Measurements from ENCODE around the gene DRC3. TPM values are rescaled to one million over a fixed set of nuclear protein-coding genes. Genes with fewer than 3 reads are reported as not detected.
A peak's percentile ranks its signal among the peaks of the same experiment; 100 is the strongest.

Gene DRC3
- total and polyA plus RNA-seq, 7 experiments from 2014 or later, result 0.50 to 2.4 (median 1.00) TPM; not detected in 4

DNA sequence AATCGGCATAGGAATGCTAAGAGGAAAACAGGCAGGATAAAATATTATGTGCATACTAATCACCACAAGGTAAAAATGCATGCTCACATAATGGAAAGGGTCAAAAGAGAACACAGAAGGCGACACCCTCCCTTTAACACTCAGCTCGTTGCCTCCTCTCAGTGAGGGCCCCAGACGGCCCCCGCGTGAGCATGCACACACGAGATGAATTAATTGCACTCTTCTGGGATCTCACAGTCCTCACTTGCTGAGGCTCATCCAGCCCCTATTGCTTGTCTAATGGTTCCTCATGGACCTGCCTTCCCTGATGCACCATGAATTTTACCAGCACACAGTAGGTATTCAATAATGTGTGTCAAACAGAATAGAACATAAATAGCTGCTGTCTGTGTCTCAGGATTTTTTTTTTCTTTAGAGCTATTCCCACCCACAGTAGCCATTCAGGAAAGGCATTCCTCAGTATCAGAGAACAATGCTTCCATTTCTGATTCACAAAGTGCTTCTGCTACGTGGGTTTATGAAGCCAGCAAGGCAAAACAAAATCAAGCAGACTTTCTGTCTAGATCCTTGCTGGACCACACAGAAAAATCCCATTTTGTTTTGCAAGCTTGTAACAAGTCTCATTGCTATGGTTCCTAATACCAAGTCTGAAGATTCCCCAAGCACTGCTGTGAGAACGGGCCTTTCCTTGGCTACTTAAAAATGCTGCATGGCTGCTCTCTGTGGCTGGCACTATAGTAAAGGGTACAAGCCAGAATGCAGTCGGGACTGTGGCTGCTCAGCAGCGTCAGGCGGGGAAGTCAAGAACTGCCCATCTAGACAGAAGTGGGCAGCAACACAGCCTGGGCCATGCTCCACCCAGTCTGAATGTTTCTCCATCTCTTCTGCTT lies 44.0 kb upstream of the DRC3 start:
- no peak overlapping the region for H3K27ac ChIP-seq (ENCODE audit: low read depth, low read length)
- no peaks in the 10 kb centered on the region for H3K27me3 ChIP-seq (ENCODE audit: control insufficient read depth in 2 of 2, insufficient read depth in 2 of 2, low read length in 2 of 2)
- H3K4me3 ChIP-seq (ENCODE audit: low read length), result no peak overlapping the region
- H3K4me3 Mint-ChIP-seq, result no peak overlapping the region
- H3K9me3 Mint-ChIP-seq, result no peaks in the 10 kb centered on the region
- H3K4me1 Mint-ChIP-seq, result peaks cover 0 to 57% (median 39%) of the 10 kb centered on the region in 7 donors
- no peaks in the 10 kb centered on the region for H3K27me3 Mint-ChIP-seq
- ChIA-PET POLR2A (interaction anchor here (0.5 kb wide), 1 partner anchor 18 kb away, joined by 3 read pairs; no protein-coding TSS in a partner anchor), CTCF (no interaction called here)
- ATAC-seq (no peak), DNase-seq (no peak)
- H3K36me3 ChIP-seq (ENCODE audit: control insufficient read depth in 2 of 3, insufficient read depth in 3 of 3, low read length in 3 of 3), result no peaks in the 10 kb centered on the region
- H3K36me3 Mint-ChIP-seq, result peaks cover 0 to 10% (median 1%) of the 10 kb centered on the region in 5 donors
- no peaks in the 10 kb centered on the region for H3K4me1 ChIP-seq (ENCODE audit: control insufficient read depth in 2 of 2, insufficient read depth in 2 of 2, low read length in 2 of 2)
- intact Hi-C loops (cut with micrococcal nuclease), result no loop called here
- no peaks in the 10 kb centered on the region for H3K9me3 ChIP-seq (ENCODE audit: control insufficient read depth in 2 of 3, low read length in 3 of 3)
- H3K27ac Mint-ChIP-seq, result peak overlapping the region in 1 of 9 donors; percentile 32

DNA sequence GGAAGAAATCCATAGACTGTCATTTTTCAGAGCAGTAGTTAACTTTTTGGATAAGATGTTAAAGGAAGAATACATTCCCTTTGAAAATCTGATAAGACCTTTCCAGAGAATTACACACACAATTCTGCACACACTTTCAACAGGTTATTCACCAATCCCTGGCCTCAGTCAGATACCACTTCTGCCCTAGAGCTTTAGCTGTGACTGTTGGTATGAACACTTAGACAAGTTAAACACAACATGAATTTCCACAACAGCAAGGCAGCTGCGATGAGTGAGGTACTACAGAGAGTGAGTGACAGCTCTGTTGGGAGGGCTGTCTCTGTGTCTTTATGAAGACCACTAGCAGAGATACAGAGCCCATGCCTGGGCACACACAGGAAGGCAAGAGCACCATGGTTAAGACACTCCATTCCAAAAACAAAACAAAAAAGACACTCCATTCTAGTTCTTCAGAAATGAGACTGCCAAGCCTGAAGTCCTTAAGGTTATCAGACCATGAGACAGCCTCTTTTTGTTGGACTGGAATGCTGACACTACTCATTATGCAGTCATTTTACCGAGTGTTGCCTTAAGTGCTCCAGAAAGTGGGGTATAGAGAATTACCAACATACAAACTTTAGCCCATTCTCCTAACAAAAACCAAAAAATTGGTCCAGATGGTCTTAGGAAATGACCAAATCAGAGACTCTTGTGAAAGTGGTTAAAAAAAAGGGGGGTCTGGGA lies 42.8 kb upstream of the DRC3 start:
- Histone ChIP-seq H3K4me3 (ENCODE audit: low read length) (no peak overlapping the region), H3K27ac (ENCODE audit: low read depth, low read length) (no peak overlapping the region), H3K27me3 (ENCODE audit: control insufficient read depth in 2 of 2, insufficient read depth in 2 of 2, low read length in 2 of 2) (no peaks in the 10 kb centered on the region), H3K36me3 (ENCODE audit: control insufficient read depth in 2 of 3, insufficient read depth in 3 of 3, low read length in 3 of 3) (no peaks in the 10 kb centered on the region), H3K4me1 (ENCODE audit: control insufficient read depth in 2 of 2, insufficient read depth in 2 of 2, low read length in 2 of 2) (peaks cover under 1 to 4% of the 10 kb centered on the region in 2 donors), H3K9me3 (ENCODE audit: control insufficient read depth in 2 of 3, low read length in 3 of 3) (no peaks in the 10 kb centered on the region)
- Mint-ChIP-seq H3K27me3 (no peaks in the 10 kb centered on the region), H3K36me3 (peaks cover 0 to 10% (median 1%) of the 10 kb centered on the region in 5 donors), H3K27ac (peak overlapping the region in 4 of 9 donors; percentile 48 to 83 (median 54)), H3K4me3 (no peak overlapping the region), H3K9me3 (no peaks in the 10 kb centered on the region), H3K4me1 (peaks cover 7 to 65% (median 41%) of the 10 kb centered on the region in 7 donors)
- ChIA-PET POLR2A (interaction anchor here (0.5 kb wide), 1 partner anchor 16 kb away, joined by 3 read pairs; no protein-coding TSS in a partner anchor), CTCF (interaction anchor here (1.7 kb wide), 1 partner anchor 11 kb away, joined by 3 read pairs; no protein-coding TSS in a partner anchor)
- intact Hi-C loops (cut with micrococcal nuclease), result no loop called here
- no peak for DNase-seq
- ATAC-seq, result no peak

DNA sequence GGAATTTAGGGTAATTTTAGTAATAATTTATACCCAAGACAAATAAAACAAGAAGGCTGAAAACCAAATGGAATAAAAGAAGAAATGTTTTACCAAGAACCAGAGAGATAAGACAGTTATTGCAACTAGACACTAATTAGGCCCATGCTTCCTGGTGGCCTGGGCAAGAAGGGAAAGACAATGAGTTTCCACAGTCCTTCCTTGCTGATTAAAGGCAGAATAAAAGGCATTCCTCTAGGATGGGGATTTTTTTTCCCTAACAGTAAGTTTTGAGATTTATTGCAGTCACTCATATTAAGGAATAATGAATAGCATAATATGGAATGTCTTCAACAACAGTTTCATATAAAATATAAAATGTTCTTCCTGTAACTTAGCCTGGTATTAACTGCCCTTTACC lies 42.0 kb upstream of the DRC3 start:
- H3K36me3 ChIP-seq (ENCODE audit: control insufficient read depth in 2 of 3, insufficient read depth in 3 of 3, low read length in 3 of 3), result no peaks in the 10 kb centered on the region
- ChIA-PET CTCF (interaction anchor here (1.1 to 1.7 kb wide), 2 partner anchors 11 to 14 kb away, joined by 3 read pairs; no protein-coding TSS in a partner anchor), POLR2A (no interaction called here)
- ATAC-seq (no peak), DNase-seq (no peak)
- H3K4me1 Mint-ChIP-seq, result peaks cover 16 to 68% (median 44%) of the 10 kb centered on the region in 7 donors
- no peaks in the 10 kb centered on the region for H3K9me3 Mint-ChIP-seq
- H3K4me3 Mint-ChIP-seq, result no peak overlapping the region
- no peak overlapping the region for H3K4me3 ChIP-seq (ENCODE audit: low read length)
- peaks cover 0 to 7% (median 0%) of the 10 kb centered on the region in 5 donors for H3K36me3 Mint-ChIP-seq
- no peaks in the 10 kb centered on the region for H3K27me3 ChIP-seq (ENCODE audit: control insufficient read depth in 2 of 2, insufficient read depth in 2 of 2, low read length in 2 of 2)
- no peaks in the 10 kb centered on the region for H3K27me3 Mint-ChIP-seq
- intact Hi-C loops (cut with micrococcal nuclease), result no loop called here
- peaks cover 7 to 11% of the 10 kb centered on the region in 2 donors for H3K4me1 ChIP-seq (ENCODE audit: control insufficient read depth in 2 of 2, insufficient read depth in 2 of 2, low read length in 2 of 2)
- peak overlapping the region in 2 of 9 donors; percentile 44 to 85 for H3K27ac Mint-ChIP-seq
- H3K27ac ChIP-seq (ENCODE audit: low read depth, low read length), result no peak overlapping the region
- no peaks in the 10 kb centered on the region for H3K9me3 ChIP-seq (ENCODE audit: control insufficient read depth in 2 of 3, low read length in 3 of 3)

DNA sequence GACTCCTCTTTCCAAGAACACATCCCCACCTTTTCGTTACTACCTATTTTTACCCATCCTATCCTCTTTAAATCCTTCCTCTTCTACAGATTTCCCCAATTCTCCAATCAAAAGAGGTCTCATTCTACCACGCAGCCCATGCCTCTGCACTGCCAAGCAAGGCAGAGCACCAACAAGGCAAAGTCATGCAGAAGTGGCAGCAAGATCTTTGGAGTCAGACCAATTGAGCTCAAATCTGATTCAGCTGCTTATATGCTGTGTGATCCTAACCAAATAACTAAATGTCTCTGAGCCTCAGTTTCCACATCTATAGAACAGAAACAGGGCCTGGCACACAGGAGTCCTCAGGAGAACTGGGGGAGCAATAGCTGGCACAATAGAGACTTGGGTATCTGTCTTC lies 41.5 kb upstream of the DRC3 start:
- CTCF ChIA-PET, result interaction anchor here (1.1 to 1.7 kb wide), 2 partner anchors 12 to 13 kb away, joined by 3 read pairs; no protein-coding TSS in a partner anchor
- Histone ChIP-seq H3K36me3 (ENCODE audit: control insufficient read depth in 2 of 3, insufficient read depth in 3 of 3, low read length in 3 of 3) (no peaks in the 10 kb centered on the region), H3K9me3 (ENCODE audit: control insufficient read depth in 2 of 3, low read length in 3 of 3) (no peaks in the 10 kb centered on the region), H3K27ac (ENCODE audit: low read depth, low read length) (no peak overlapping the region), H3K4me3 (ENCODE audit: low read length) (no peak overlapping the region), H3K27me3 (ENCODE audit: control insufficient read depth in 2 of 2, insufficient read depth in 2 of 2, low read length in 2 of 2) (no peaks in the 10 kb centered on the region), H3K4me1 (ENCODE audit: control insufficient read depth in 2 of 2, insufficient read depth in 2 of 2, low read length in 2 of 2) (peaks cover 7 to 16% of the 10 kb centered on the region in 2 donors)
- ATAC-seq (no peak), DNase-seq (no peak)
- H3K27me3 Mint-ChIP-seq, result no peaks in the 10 kb centered on the region
- peak overlapping the region in 3 of 9 donors; percentile 28 to 85 (median 44) for H3K27ac Mint-ChIP-seq
- no peaks in the 10 kb centered on the region for H3K9me3 Mint-ChIP-seq
- intact Hi-C loops (cut with micrococcal nuclease), result no loop called here
- POLR2A ChIA-PET, result no interaction called here
- H3K36me3 Mint-ChIP-seq, result peaks cover 0 to 7% (median 0%) of the 10 kb centered on the region in 5 donors
- no peak overlapping the region for H3K4me3 Mint-ChIP-seq
- H3K4me1 Mint-ChIP-seq, result peaks cover 19 to 70% (median 48%) of the 10 kb centered on the region in 7 donors

DNA sequence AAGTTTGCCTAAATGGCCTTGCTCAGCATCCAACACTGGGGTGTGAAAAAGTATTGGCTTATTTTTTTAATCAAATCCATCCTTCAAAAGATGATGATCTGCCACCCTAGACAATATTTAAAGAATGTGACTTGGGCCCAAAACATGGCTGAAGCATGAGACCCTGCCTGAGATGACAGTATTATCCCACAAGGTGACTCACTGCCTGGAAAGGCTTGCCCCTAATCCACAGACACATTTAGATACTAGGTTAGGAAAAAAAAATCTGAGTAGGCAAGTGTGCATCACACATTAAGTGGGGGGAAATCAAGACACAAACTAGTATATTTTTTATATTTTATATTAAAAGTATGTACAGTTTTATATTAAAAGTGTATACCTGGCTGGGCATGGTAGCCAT lies 38.9 kb upstream of the DRC3 start:
- H3K36me3 ChIP-seq (ENCODE audit: control insufficient read depth in 2 of 3, insufficient read depth in 3 of 3, low read length in 3 of 3), result no peaks in the 10 kb centered on the region
- peaks cover 7 to 23% of the 10 kb centered on the region in 2 donors for H3K4me1 ChIP-seq (ENCODE audit: control insufficient read depth in 2 of 2, insufficient read depth in 2 of 2, low read length in 2 of 2)
- H3K36me3 Mint-ChIP-seq, result no peaks in the 10 kb centered on the region
- ChIA-PET POLR2A (interaction anchor here (1.1 kb wide), 1 partner anchor 40 kb away, joined by 3 read pairs; no protein-coding TSS in a partner anchor), CTCF (no interaction called here)
- DNase-seq, result no peak
- H3K4me1 Mint-ChIP-seq, result peaks cover 30 to 72% (median 58%) of the 10 kb centered on the region in 7 donors
- no peaks in the 10 kb centered on the region for H3K27me3 Mint-ChIP-seq
- intact Hi-C loops (cut with micrococcal nuclease), result no loop called here
- H3K27ac Mint-ChIP-seq, result peak overlapping the region in 2 of 9 donors; percentile 38 to 60
- no peak overlapping the region for H3K4me3 Mint-ChIP-seq
- no peak for ATAC-seq
- H3K4me3 ChIP-seq (ENCODE audit: low read length), result no peak overlapping the region
- H3K9me3 Mint-ChIP-seq, result no peaks in the 10 kb centered on the region
- H3K27ac ChIP-seq (ENCODE audit: low read depth, low read length), result no peak overlapping the region
- no peaks in the 10 kb centered on the region for H3K9me3 ChIP-seq (ENCODE audit: control insufficient read depth in 2 of 3, low read length in 3 of 3)
- H3K27me3 ChIP-seq (ENCODE audit: control insufficient read depth in 2 of 2, insufficient read depth in 2 of 2, low read length in 2 of 2), result no peaks in the 10 kb centered on the region

DNA sequence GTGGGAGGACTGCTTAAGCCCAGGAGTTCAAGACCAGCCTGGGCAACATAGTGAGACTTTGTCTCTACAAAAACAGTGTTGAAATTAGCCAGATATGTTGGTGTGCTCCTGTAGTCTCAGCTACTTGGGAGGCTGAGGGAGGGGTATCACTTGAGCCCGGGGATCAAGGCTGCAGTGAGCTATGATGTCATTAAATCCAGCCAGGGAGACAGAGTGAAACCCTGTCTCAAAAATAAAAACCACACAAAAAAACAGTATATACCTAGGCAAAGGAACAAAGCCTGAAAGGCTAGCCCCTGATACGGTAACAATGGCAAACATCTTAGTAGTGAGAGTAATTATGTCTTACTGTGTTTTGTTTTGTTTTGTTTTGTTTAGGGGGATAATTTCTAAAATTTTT lies 38.4 kb upstream of the DRC3 start:
- no peaks in the 10 kb centered on the region for H3K27me3 Mint-ChIP-seq
- H3K9me3 Mint-ChIP-seq, result no peaks in the 10 kb centered on the region
- Histone ChIP-seq H3K36me3 (ENCODE audit: control insufficient read depth in 2 of 3, insufficient read depth in 3 of 3, low read length in 3 of 3) (no peaks in the 10 kb centered on the region), H3K4me1 (ENCODE audit: control insufficient read depth in 2 of 2, insufficient read depth in 2 of 2, low read length in 2 of 2) (peaks cover 7 to 23% of the 10 kb centered on the region in 2 donors), H3K27me3 (ENCODE audit: control insufficient read depth in 2 of 2, insufficient read depth in 2 of 2, low read length in 2 of 2) (no peaks in the 10 kb centered on the region), H3K27ac (ENCODE audit: low read depth, low read length) (no peak overlapping the region), H3K4me3 (ENCODE audit: low read length) (no peak overlapping the region), H3K9me3 (ENCODE audit: control insufficient read depth in 2 of 3, low read length in 3 of 3) (no peaks in the 10 kb centered on the region)
- peaks cover 30 to 73% (median 62%) of the 10 kb centered on the region in 7 donors for H3K4me1 Mint-ChIP-seq
- intact Hi-C loops (cut with micrococcal nuclease), result no loop called here
- no peak overlapping the region for H3K4me3 Mint-ChIP-seq
- H3K27ac Mint-ChIP-seq, result peak overlapping the region in 2 of 9 donors; percentile 13 to 60
- ChIA-PET POLR2A (no interaction called here), CTCF (no interaction called here)
- DNase-seq (no peak), ATAC-seq (no peak)
- H3K36me3 Mint-ChIP-seq, result no peaks in the 10 kb centered on the region

Measured in naive thymus-derived CD4-positive, alpha-beta T cell (primary cell).